ENCODE results near the gene ARHGEF11.

ARHGEF11 gene

GRCh38 chr1:157028674-157029073 lies 16.9 kb downstream of the ARHGEF11 start:
- no peaks in the 10 kb centered on the region for H3F3A ChIP-seq (ENCODE audit: control insufficient read depth, insufficient read depth)

DNA sequence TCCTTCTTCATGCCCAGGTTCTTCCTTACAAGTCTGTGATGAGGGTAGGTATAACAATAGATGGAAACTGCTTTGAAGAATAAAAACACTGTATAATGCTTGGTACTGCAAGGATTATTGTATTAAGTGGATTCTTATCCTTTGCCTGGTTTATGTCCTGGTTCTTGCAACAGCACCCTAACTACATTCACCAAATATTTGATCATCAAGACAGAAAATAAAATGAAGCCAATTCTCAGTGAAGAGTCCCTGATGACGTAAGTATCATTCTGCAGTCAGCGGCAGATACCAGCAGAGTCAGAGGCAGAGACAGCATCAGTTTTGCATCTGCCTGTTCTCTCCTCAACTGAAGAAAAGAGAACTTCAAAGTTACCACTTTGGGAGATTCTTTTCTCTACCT lies 19.7 kb downstream of the ARHGEF11 start:
- Histone ChIP-seq H3K27me3 (ENCODE audit: control insufficient read depth, low read length) (no peaks in the 10 kb centered on the region), H4K20me1 (ENCODE audit: control insufficient read depth, insufficient read depth, low read depth, low read length) (no peaks in the 10 kb centered on the region), H3K79me2 (ENCODE audit: control insufficient read depth, low read length) (no peaks in the 10 kb centered on the region), H3K36me3 (ENCODE audit: control insufficient read depth, low read length) (no peaks in the 10 kb centered on the region), H3F3A (ENCODE audit: control insufficient read depth, insufficient read depth) (no peaks in the 10 kb centered on the region), H3K4me1 (ENCODE audit: control insufficient read depth, low read length) (no peaks in the 10 kb centered on the region), H3K4me2 (ENCODE audit: low read length) (no peak overlapping the region), H3K27ac (ENCODE audit: low read depth, low read length) (no peak overlapping the region), H3K9me2 (replicated peaks; ENCODE audit: control insufficient read depth, low read length) (no peaks in the 10 kb centered on the region), H3K9me3 (ENCODE audit: control insufficient read depth, insufficient read depth, low read length) (peaks cover 11% of the 10 kb centered on the region; the same call in 1 of the 2 replicates), H3K4me3 (ENCODE audit: low read length) (no peak overlapping the region)
- TF ChIP-seq EZH2phosphoT487 (IDR thresholded peaks at IDR 0.05; ENCODE audit: borderline replicate concordance, low read length) (no peak), CTCF (IDR thresholded peaks at IDR 0.05; ENCODE audit: low read depth, low read length, poor library complexity, severe bottlenecking) (no peak)

More at GRCh38 chr1:157028674-157029073, 16.9 kb downstream of the ARHGEF11 start:
- Histone ChIP-seq H3K9me2 (replicated peaks; ENCODE audit: control insufficient read depth, low read length) (no peaks in the 10 kb centered on the region), H4K20me1 (ENCODE audit: control insufficient read depth, insufficient read depth, low read depth, low read length) (no peaks in the 10 kb centered on the region), H3K4me3 (ENCODE audit: low read length) (no peak overlapping the region), H3K9me3 (ENCODE audit: control insufficient read depth, insufficient read depth, low read length) (no peaks in the 10 kb centered on the region), H3K27me3 (ENCODE audit: control insufficient read depth, low read length) (no peaks in the 10 kb centered on the region), H3K79me2 (ENCODE audit: control insufficient read depth, low read length) (no peaks in the 10 kb centered on the region), H3K4me2 (ENCODE audit: low read length) (no peak overlapping the region), H3K27ac (ENCODE audit: low read depth, low read length) (no peak overlapping the region), H3K4me1 (ENCODE audit: control insufficient read depth, low read length) (no peaks in the 10 kb centered on the region), H3K36me3 (ENCODE audit: control insufficient read depth, low read length) (no peaks in the 10 kb centered on the region)
- TF ChIP-seq CTCF (IDR thresholded peaks at IDR 0.05; ENCODE audit: low read depth, low read length, poor library complexity, severe bottlenecking) = no peak
- TF ChIP-seq EZH2phosphoT487 (IDR thresholded peaks at IDR 0.05; ENCODE audit: borderline replicate concordance, low read length) = no peak

- no peak for TF ChIP-seq EZH2phosphoT487 (IDR thresholded peaks at IDR 0.05; ENCODE audit: borderline replicate concordance, low read length)
- no peak for TF ChIP-seq CTCF (IDR thresholded peaks at IDR 0.05; ENCODE audit: low read depth, low read length, poor library complexity, severe bottlenecking)
- H3K27ac ChIP-seq (ENCODE audit: low read depth, low read length) = no peak overlapping the region
- peaks cover 11% of the 10 kb centered on the region; the same call in 1 of the 2 replicates for H3K9me3 ChIP-seq (ENCODE audit: control insufficient read depth, insufficient read depth, low read length)
- no peaks in the 10 kb centered on the region for H4K20me1 ChIP-seq (ENCODE audit: control insufficient read depth, insufficient read depth, low read depth, low read length)
- H3K36me3 ChIP-seq (ENCODE audit: control insufficient read depth, low read length) = no peaks in the 10 kb centered on the region
- no peaks in the 10 kb centered on the region for H3K79me2 ChIP-seq (ENCODE audit: control insufficient read depth, low read length)
- H3K27me3 ChIP-seq (ENCODE audit: control insufficient read depth, low read length) = no peaks in the 10 kb centered on the region
- H3K9me2 ChIP-seq (replicated peaks; ENCODE audit: control insufficient read depth, low read length) = no peaks in the 10 kb centered on the region
- H3K4me3 ChIP-seq (ENCODE audit: low read length) = no peak overlapping the region
- H3F3A ChIP-seq (ENCODE audit: control insufficient read depth, insufficient read depth) = no peaks in the 10 kb centered on the region
- no peak overlapping the region for H3K4me2 ChIP-seq (ENCODE audit: low read length)
- H3K4me1 ChIP-seq (ENCODE audit: control insufficient read depth, low read length) = no peaks in the 10 kb centered on the region
These were observed 20.2 kb downstream of the ARHGEF11 start for GRCh38 chr1:157025385-157025784.

Measured in DOHH2 (cell line).